Loucy (cell line): ENCODE data around the gene SLC39A11.

Experiments used
- H2AFZ ChIP-seq: fragments of 200-600 bp; sonication (generic); 2 replicates; pipeline ENCODE4 v1.6.0; 2016; ENCODE audit warnings: antibody characterized with exemption, mild to moderate bottlenecking, low read length, moderate library complexity
- H3F3A ChIP-seq: fragments of 200-600 bp; 2 replicates; pipeline ENCODE4 v1.6.0; 2016; ENCODE audit warnings: antibody characterized with exemption, low read depth, mild to moderate bottlenecking
- H3K27me3 ChIP-seq: fragments of 200-600 bp; sonication (generic); 2 replicates; pipeline ENCODE4 v1.6.1; 2014; ENCODE audit warnings: low read length, mild to moderate bottlenecking; ENCODE audit not compliant: insufficient read depth, poor library complexity, severe bottlenecking
- H3K36me3 ChIP-seq: fragments of 200-600 bp; sonication (generic); 2 replicates; pipeline ENCODE4 v1.6.1; 2016; ENCODE audit warnings: low read length; ENCODE audit not compliant: insufficient read depth
- H3K4me1 ChIP-seq: fragments of 200-600 bp; sonication (generic); 2 replicates; pipeline ENCODE4 v1.5.1; 2014; ENCODE audit warnings: low read length, mild to moderate bottlenecking; ENCODE audit not compliant: insufficient read depth, poor library complexity, severe bottlenecking
- H3K4me2 ChIP-seq: fragments of 200-600 bp; sonication (generic); 2 replicates; pipeline ENCODE4 v1.6.0; 2014; ENCODE audit warnings: antibody characterized with exemption, low read length, low read depth, mild to moderate bottlenecking; ENCODE audit not compliant: poor library complexity, severe bottlenecking
- H3K4me3 ChIP-seq: fragments of 200-600 bp; sonication (generic); 2 replicates; pipeline ENCODE4 v1.5.1; 2014; ENCODE audit warnings: low read length, mild to moderate bottlenecking, mixed read lengths; ENCODE audit not compliant: poor library complexity, severe bottlenecking
- H3K79me2 ChIP-seq: fragments of 200-600 bp; sonication (generic); 2 replicates; pipeline ENCODE4 v1.6.1; 2014; ENCODE audit warnings: low read length; ENCODE audit not compliant: insufficient read depth
- H3K9ac ChIP-seq: fragments of 200-600 bp; sonication (generic); 2 replicates; pipeline ENCODE4 v1.6.0; 2014; ENCODE audit warnings: mild to moderate bottlenecking, low read depth, low read length, moderate library complexity; ENCODE audit not compliant: poor library complexity, severe bottlenecking
- H3K9me2 ChIP-seq: fragments of 200-600 bp; sonication (generic); replicated peaks from 2 replicates; pipeline ENCODE4 v1.6.1; 2016; ENCODE audit warnings: low read depth, low read length, mixed read lengths
- H3K9me3 ChIP-seq: fragments of 200-600 bp; sonication (generic); 2 replicates; pipeline ENCODE4 v1.6.1; 2014; ENCODE audit warnings: mild to moderate bottlenecking, antibody characterized with exemption, low read length, low read depth; ENCODE audit not compliant: insufficient read depth
- H4K20me1 ChIP-seq: fragments of 200-600 bp; sonication (generic); 2 replicates; pipeline ENCODE4 v1.6.0; 2014; ENCODE audit warnings: antibody characterized with exemption, low read length, mild to moderate bottlenecking; ENCODE audit not compliant: insufficient read depth, poor library complexity, severe bottlenecking
- CTCF ChIP-seq: fragments of 200-600 bp; sonication (generic); conservative IDR thresholded peaks from 2 replicates; pipeline ENCODE4 v1.5.1; 2014; ENCODE audit warnings: mild to moderate bottlenecking, antibody characterized with exemption, low read length
- EZH2phosphoT487 ChIP-seq: fragments of 200-600 bp; IDR thresholded peaks from 2 replicates; pipeline ENCODE4 v1.6.1; 2018; ENCODE audit warnings: antibody characterized with exemption, mild to moderate bottlenecking, moderate library complexity, borderline replicate concordance

The SLC39A11 gene

GRCh38 chr17:72631568-72631948 is 460.9 kb downstream of the SLC39A11 start:
- H3K36me3 ChIP-seq, result no peaks in the 10 kb centered on the region
- H3F3A ChIP-seq, result no peaks in the 10 kb centered on the region
- no peak overlapping the region for H3K9ac ChIP-seq
- TF ChIP-seq CTCF (no peak), EZH2phosphoT487 (no peak)
- no peak overlapping the region for H2AFZ ChIP-seq
- H3K9me2 ChIP-seq, result no peaks in the 10 kb centered on the region
- no peaks in the 10 kb centered on the region for H4K20me1 ChIP-seq
- H3K27me3 ChIP-seq, result no peaks in the 10 kb centered on the region
- H3K4me2 ChIP-seq, result no peak overlapping the region
- no peak overlapping the region for H3K4me3 ChIP-seq
- no peaks in the 10 kb centered on the region for H3K79me2 ChIP-seq
- no peaks in the 10 kb centered on the region for H3K9me3 ChIP-seq
- H3K4me1 ChIP-seq, result peaks cover 14% of the 10 kb centered on the region

GRCh38 chr17:72624652-72625051 is 467.8 kb downstream of the SLC39A11 start:
- no peaks in the 10 kb centered on the region for H3F3A ChIP-seq
- TF ChIP-seq EZH2phosphoT487, result no peak
- TF ChIP-seq CTCF, result no peak
- no peak overlapping the region for H3K4me2 ChIP-seq
- no peak overlapping the region for H3K4me3 ChIP-seq
- no peak overlapping the region for H3K9ac ChIP-seq
- no peak overlapping the region for H2AFZ ChIP-seq
- H3K9me3 ChIP-seq, result no peaks in the 10 kb centered on the region
- no peaks in the 10 kb centered on the region for H3K79me2 ChIP-seq
- H4K20me1 ChIP-seq, result no peaks in the 10 kb centered on the region
- no peaks in the 10 kb centered on the region for H3K9me2 ChIP-seq
- no peaks in the 10 kb centered on the region for H3K4me1 ChIP-seq
- no peaks in the 10 kb centered on the region for H3K27me3 ChIP-seq
- no peaks in the 10 kb centered on the region for H3K36me3 ChIP-seq

- Histone ChIP-seq H4K20me1 (no peaks in the 10 kb centered on the region), H3K36me3 (no peaks in the 10 kb centered on the region), H3K9ac (no peak overlapping the region), H3K79me2 (no peaks in the 10 kb centered on the region), H3K9me2 (no peaks in the 10 kb centered on the region), H3F3A (no peaks in the 10 kb centered on the region), H3K4me2 (no peak overlapping the region), H3K27me3 (no peaks in the 10 kb centered on the region), H3K4me1 (no peaks in the 10 kb centered on the region), H2AFZ (no peak overlapping the region), H3K4me3 (no peak overlapping the region), H3K9me3 (no peaks in the 10 kb centered on the region)
- TF ChIP-seq EZH2phosphoT487, result no peak
- TF ChIP-seq CTCF, result no peak
These were observed 468.3 kb downstream of the SLC39A11 start for GRCh38 chr17:72624226-72624625.
